GM18502 (cell line): Measurements from ENCODE around the gene CD55.

Experiments used
- ATAC-seq: cut with Tn5 transposase; IDR thresholded peaks from one replicate; pipeline ENCODE4 v1.9.1; 2021; ENCODE audit warnings: mild to moderate bottlenecking; ENCODE audit not compliant: unreplicated experiment, poor library complexity

Gene CD55, protein sequence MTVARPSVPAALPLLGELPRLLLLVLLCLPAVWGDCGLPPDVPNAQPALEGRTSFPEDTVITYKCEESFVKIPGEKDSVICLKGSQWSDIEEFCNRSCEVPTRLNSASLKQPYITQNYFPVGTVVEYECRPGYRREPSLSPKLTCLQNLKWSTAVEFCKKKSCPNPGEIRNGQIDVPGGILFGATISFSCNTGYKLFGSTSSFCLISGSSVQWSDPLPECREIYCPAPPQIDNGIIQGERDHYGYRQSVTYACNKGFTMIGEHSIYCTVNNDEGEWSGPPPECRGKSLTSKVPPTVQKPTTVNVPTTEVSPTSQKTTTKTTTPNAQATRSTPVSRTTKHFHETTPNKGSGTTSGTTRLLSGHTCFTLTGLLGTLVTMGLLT

DNA sequence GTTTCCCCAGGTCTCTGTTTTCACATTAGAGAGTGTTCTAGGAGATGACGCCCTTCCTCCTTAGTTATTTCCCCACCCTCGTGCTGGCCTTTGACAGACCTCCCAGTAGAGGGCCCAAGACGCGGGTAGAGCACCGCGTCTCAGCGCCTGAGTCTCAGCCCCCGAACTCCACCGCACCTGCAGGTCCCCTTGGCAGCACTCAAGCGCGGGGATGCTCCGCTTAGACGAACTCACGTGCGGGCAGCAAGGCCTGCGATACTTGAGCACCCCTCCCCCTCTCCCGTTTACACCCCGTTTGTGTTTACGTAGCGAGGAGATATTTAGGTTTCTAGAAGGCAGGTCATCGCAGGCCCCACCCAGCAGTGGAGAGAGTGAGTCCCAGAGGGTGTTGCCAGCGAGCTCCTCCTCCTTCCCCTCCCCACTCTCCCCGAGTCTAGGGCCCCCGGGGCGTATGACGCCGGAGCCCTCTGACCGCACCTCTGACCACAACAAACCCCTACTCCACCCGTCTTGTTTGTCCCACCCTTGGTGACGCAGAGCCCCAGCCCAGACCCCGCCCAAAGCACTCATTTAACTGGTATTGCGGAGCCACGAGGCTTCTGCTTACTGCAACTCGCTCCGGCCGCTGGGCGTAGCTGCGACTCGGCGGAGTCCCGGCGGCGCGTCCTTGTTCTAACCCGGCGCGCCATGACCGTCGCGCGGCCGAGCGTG is at the start of gene CD55:
Gene CD55 (plus strand): TSS at position 600 of the 711 bp plus-strand sequence. CDS start 88 bp downstream, at position 688.
- ATAC-seq, result peak; percentile 91

DNA sequence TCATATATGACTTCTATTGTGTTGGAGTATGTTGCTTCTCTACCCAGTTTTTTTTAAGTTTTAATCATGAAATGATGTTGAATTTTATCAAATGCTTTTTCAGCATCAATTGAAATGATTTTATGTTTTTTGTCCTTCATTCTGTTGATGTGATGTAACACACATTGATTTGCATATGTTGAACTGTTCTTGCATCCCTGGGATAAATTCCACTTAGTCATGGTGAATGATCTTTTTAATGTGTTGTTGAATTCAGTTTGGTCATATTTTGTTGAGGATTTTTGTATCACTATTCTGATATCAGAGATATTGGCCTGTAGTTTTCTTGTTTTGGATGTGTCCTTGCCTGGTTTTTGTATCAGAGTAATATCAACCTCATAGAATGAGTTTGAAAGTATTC is 46.6 kb upstream of the CD55 start:
- ATAC-seq, result no peak

DNA sequence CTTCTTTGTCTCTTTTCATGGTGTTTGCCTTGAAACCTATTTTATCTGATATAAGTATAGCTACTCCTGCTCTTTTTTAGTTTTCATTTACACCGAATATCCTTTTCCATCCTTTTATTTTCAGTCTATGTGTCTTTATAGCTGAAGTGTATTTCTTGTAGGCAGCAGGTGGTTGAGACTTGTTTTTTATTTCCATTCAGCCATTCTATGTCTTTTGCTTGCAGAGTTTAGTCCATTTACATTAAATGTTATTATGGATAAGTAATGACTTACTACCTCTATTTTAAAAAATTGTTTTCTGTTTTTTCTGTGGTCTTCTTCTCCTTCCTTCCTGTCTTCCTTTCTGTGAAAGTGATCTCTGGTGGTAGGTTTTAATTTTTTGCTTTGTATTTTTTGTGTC is 45.0 kb upstream of the CD55 start:
- no peak for ATAC-seq

DNA sequence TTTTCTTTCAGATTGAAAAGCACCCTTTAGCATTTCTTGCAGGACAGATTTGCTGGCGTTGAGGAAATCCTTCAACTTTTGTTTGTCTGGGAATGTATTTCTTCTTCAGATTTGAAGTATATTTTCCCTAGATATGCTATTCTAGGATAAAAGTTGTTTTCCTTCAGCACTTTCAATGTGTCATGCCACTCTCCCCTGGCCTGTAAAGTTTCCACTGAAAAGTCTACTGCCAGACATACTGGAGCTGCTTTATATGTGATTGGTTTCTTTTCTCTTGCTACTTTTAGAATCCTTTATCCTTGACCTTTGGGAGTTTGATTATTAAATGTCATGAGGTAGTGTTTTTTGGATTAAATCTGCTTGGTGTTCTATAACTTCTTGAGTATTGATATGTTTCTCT is 44.2 kb upstream of the CD55 start:
- ATAC-seq, result no peak

DNA sequence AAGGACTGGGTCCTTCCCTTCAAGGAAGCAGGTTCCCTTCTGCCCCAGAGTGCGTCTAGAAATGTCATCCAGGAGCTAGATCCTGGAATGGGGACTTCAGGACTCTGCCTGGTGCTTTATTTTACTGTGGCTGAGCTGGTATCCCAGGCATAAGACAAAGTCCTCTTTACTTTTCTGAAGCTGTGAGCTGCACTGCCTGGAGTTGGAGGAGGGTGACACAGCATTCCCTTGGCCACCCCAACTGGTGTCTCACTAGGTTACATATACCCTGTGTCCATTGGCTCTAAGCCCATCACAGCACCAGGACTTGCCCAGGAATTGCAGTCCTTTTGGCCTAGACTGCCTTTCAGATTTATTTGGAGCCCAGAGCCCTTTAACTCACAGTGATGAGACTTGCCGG is 41.8 kb upstream of the CD55 start:
- ATAC-seq, result no peak

DNA sequence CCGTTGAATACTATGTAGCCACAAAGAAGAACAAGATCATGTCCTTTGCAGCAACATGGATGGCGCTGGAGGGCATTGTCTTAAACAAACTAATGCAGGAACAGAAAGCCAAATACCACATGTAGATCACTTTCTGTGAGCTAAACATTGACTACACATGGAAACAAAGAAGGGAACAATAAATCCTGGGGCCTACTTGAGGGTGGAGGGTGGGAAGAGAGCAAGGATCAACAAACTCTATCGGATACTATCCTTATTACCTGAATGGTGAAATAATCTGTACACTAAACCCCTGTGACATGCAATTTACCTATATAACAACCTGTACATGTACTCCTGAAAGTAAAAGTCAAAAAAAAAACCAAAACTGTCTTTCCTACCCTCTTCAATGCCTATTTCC is 40.8 kb upstream of the CD55 start:
- no peak for ATAC-seq

DNA sequence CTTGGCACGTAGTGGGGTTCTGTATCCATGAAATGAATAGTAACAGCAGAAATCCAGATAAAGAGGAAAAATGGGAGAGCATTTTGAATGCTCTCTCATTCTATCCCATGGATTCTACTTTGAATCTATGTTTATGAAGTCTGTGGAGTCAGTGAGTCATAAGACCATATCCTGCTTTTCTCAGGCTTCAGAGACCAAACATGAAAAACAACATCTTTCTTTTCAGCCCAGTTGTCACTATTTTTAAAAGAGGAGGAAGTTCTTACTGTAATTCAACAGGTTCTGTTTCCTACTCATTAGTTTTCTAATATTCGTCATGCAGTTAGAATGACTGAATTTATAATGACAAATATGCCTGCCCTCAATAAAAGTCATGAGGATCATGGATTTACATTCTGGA is 39.4 kb upstream of the CD55 start:
- no peak for ATAC-seq

DNA sequence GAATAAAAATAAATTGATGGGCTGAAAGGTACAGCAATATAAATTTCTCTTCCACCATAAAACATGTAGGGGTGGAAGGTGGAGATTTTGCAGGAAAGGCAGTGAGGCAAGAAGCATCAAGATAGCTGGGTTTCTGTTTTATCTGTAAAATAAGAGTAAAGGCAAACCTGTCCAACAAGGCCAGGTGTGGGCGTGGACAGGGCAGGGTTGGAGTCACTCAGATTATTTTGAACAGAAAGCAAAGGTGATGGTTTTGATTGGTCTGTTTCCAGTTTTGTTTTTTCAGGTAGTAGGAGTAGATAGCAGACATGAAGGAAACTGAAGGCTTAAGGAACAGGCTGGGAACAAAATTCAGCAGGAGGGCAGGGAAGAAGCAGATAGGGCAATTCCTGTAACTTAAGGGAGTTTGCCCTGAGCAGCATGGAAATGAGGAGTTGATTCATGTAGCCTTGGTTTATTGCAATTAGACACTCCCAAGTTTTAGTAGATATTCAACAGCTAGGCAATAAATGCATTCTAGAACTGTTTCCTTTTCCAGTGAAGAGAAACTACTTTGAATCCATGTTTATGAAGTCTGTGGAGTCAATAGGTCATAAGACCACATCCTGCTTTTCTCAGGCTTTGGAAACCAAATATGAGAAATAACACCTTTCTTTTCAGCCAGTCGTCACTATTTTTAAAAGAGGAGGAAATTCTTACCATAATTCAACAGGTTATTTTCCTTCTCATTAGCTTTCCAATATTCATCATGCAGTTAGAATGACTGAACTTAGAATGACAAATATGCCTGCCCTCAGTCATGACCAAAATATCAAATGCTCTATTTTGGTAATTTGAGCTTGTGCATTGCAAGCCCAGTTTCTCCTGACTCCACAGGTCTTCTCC is 38.7 kb upstream of the CD55 start:
- no peak for ATAC-seq

DNA sequence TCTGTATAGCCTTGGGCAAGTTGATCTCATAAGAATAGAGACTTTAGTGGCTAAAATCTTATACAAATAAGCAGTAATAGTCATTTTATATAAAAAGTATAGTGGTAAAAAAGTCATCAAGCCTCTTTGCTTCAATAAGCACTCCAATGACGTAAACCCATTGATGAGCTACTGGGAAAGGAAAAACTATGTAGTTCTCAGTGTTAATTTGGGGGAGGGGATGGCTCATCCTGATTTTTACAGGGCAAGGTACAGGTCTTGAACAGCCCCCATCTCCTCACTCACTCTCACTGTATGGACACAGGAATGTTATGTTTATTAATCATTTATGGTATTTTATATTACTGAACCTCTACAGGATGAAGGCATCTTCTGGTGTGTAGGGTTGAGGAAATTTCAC is 38.1 kb upstream of the CD55 start:
- ATAC-seq, result no peak

DNA sequence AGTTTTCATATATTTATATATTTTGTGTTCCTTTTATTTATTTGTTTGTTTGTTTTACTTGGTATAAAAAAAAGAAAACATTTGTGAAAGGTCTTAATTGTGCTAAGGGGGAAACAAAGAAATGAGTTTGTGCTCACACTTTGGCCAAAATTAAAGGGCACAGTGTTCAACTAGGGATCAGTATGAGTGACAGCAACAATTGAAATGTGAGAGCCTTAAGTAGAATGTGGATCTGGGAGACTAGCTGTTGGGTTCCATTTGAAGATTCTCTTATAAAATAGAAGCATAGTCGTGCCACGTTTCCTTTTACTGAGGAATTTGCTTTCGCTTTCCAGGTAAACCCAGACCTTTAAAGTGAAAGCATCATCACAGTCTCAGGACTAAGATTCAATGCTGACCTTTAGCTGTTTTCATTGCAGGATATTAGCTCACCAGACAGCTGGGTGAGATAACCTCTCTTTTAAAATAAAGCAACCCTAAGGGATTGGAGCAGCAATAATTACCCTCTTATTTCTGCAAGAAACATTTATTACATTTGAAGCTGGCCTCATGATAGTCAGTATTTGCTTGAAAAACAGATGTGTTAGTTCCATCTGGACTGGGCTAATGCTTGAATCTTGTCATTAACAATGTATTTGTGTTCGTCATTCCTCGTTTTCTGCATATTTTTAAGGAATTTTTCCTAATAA is 37.1 kb upstream of the CD55 start:
- no peak for ATAC-seq

DNA sequence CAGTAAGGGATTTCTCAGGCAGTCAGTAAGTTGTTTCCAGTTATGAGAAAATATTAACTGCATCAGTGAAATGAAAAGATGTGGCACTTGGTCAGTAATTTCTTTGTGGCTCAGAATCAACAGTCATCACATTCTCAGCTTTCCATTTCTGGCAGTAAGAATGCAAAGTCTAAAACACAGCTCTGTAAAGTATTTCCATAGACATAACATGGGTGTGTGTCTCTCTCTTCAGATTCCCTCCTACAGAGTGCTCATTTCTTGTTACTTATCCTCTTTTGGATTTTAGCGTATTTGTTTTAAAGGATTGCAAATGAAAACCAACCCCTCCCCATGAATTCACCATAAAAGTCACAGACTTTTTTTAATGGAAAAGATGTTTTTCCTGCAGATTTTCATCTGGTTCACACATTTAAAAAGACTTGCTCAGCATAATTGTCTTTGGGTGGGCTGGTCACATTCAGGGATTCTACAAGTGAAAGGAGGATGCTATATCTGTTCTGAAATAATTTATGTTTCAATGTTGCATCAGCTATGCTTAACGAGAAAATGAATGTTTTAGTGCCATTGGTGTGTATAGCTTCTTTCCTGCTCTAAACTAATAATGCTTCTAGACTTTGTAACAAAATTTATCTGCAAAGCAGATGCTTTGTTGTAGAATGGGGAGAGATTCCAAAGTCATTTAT is 34.6 kb upstream of the CD55 start:
- ATAC-seq, result no peak

DNA sequence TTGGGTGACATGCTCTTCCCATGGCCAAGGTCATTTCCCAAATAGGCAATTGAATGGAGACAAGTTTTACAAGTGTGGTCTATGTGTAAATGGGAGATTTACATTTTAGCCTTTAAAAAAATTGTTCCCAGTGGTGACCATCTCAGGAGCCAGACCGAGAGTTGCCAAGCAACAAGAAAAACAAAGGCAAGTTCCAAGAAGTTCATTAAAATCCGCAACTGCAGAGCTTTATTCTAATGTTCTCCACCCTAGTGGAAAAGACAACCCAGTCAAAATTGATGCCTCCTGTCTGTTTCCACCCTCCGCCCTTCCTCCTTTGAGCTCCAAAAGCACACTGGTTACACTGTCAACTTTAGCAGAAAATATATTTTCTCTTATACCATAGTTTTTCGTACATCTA is 33.2 kb upstream of the CD55 start:
- no peak for ATAC-seq

DNA sequence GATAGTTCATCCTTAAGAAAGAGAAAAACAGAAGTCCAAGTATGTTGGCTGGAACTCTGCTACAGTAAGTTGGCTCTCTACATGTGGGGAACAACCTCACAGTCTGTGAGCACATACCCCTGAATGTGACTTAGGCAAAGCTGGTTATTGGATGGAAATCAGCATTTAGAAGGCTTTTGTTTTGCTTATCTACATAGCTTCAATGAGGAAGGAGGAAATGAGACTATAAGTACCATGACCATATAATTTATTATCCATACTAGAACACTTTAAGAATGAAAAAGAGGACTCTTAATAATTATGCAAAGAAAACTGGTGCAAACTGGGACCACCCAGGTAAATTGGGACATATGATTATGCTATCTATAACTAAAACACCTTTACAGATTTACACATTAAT is 31.7 kb upstream of the CD55 start:
- no peak for ATAC-seq

DNA sequence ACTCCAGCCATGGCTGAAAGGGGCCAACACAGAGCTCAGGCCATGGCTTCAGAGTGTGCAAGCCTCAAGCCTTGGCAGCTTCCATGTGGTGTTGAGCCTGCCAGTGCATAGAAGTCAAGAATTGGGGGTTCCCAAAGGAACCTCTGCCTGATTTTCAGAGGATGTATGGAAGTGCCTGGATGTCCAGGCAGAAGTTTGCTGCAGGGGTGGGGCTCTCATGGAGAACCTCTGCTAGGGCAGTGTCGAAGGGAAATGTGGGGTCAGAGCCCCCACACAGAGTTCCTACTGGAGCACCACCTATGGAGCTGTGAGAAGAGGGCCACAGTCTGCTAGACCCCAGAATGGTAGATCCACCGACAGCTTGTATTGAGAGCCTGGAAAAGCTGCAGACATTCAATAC is 29.8 kb upstream of the CD55 start:
- ATAC-seq, result no peak

DNA sequence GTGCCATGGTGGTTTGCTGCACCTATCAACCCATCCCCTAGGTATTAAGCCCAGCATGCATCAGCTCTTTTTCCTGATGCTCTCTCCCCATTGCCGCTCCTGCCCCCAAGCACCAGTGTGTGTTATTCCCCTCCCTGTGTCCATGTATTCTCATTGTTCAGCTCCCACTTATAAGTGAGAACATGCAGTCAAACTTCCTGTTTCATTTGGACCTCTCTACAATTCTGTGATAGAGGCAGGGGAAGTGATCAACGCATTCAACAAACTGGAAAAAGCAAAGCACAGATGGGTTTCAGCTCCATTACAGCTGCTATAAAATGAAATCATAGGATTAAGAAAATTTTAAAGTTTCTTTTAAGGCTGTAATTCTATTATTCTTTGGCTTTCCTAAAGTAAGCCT is 23.3 kb upstream of the CD55 start:
- ATAC-seq, result no peak

DNA sequence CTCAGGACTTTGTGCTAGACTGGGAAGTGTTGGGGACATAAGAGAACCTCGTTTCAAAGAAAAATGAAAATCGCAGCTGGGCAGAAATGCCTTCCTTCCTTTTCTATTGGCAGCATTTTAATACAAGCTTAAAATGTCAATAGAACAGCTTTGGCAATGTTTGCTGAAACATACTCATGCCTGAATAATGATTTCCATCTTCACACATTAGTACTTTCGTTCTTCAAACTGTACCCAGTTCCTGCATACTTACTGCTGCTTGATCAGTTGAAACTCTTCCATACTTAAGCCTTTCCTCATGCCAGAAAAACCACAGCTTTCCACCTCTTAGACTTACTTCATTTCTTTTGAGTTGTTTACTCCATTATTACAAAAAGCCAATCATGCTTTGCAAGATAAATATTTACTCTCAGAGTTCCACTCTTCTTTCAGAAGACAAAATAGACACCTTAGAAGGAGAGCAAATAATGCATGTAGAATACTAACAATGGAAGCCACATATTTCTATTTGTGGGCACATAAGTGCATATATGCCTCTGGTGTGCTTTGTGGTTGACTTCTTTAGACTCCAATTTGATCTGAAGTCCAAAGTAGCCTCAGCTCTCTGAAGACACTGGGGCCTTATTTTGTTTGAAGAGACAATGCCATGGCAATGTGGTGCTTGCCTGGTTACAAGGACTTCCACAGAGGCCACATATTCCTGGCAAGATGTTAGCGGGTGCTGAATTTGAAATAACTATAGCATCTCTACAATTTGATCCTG is 22.7 kb upstream of the CD55 start:
- no peak for ATAC-seq

DNA sequence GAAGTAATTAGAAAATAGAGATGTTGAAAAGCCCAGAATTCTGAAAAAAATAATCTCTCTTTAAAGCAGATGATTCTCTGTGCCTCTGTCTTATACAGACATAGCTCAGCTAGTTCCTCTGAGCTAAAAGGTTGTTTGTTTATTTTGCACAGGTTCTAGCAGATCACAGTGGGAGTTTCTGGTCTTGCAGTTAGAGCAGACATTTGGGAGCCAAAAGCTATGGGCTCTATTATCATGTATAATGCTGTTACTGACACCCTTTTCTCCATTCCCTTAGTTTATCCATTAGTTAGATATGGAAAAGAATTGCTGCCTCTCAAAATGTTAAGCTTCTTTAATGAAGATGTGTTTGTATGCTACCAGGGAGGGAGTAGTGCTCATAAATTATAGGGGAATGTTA is 20.5 kb upstream of the CD55 start:
- ATAC-seq, result no peak

DNA sequence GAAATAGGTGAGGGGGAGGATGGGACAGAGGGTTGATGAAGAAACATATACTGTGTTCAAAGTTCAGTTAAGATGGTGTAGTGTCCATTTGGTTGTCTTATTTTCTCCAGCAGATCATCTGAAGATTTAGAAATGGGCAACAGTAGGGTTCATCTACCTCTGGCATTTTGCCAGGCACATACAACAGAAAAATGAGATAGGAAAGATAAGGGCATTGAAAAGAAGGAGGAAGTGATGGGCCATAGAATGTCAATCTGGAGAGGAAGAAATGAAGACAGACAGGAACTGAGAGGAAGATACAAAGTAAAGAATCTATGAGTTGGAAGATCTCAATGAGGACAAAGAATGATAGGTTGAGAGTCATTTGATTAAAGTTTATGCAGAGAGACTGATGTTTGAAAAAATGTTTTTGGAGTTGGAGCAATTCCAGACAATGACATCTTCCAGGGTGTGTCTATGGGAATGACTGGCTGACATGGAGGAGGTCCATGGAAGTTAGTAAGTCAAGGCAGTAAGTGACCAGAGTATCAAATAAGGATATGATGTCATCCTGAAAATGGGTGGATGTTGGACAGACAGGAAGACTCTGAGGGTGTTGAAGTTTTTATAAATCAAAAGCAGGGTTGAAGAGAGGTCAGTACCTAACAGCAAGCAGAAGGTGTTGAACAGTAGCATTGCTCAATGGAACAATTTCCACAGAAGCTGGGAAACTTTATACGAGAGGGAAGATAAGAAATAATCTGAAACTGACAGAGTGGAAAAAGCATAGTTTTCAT is 18.7 kb upstream of the CD55 start:
- ATAC-seq, result no peak
